WTC11 (cell line): ENCODE data around the gene VTI1A.

Experiments
- ATF3 ChIP-seq: sonication (generic); formaldehyde crosslinking; conservative IDR thresholded peaks from 2 replicates; pipeline ENCODE4 v1.8.1; 2022; ENCODE audit warnings: mild to moderate bottlenecking, missing genetic modification reagents
- CREB1 ChIP-seq: sonication (generic); formaldehyde crosslinking; IDR thresholded peaks from 2 replicates; pipeline ENCODE4 v1.8.0; 2023; ENCODE audit warnings: mild to moderate bottlenecking, missing genetic modification reagents
- ETV6 ChIP-seq: sonication (generic); formaldehyde crosslinking; IDR thresholded peaks from 2 replicates; pipeline ENCODE4 v1.8.1; 2022; ENCODE audit warnings: mild to moderate bottlenecking, missing genetic modification reagents
- MXD4 ChIP-seq: fragments of 250-450 bp; sonication (Bioruptor Pico); IDR thresholded peaks from 2 replicates; pipeline ENCODE4 v1.8.0; 2021; ENCODE audit warnings: mild to moderate bottlenecking, moderate library complexity, borderline replicate concordance
- NR3C1 ChIP-seq: sonication (generic); formaldehyde crosslinking; conservative IDR thresholded peaks from 2 replicates; pipeline ENCODE4 v1.8.1; 2023; ENCODE audit warnings: low read depth, mild to moderate bottlenecking, missing genetic modification reagents
- ZBTB43 ChIP-seq: sonication (generic); formaldehyde crosslinking; IDR thresholded peaks from 2 replicates; pipeline ENCODE4 v1.8.1; 2023; ENCODE audit warnings: mild to moderate bottlenecking, missing genetic modification reagents
- TF ChIP-seq, protein P1 (sequence below): fragments of 200-600 bp; IDR thresholded peaks from 2 replicates; pipeline ENCODE4 v1.8.0; 2022; ENCODE audit warnings: antibody characterized with exemption
- TF ChIP-seq, protein P2 (sequence below): sonication (generic); formaldehyde crosslinking; IDR thresholded peaks from 2 replicates; pipeline ENCODE4 v1.8.0; 2022; ENCODE audit warnings: mild to moderate bottlenecking, missing genetic modification reagents

- TF ChIP-seq, protein P1, sequence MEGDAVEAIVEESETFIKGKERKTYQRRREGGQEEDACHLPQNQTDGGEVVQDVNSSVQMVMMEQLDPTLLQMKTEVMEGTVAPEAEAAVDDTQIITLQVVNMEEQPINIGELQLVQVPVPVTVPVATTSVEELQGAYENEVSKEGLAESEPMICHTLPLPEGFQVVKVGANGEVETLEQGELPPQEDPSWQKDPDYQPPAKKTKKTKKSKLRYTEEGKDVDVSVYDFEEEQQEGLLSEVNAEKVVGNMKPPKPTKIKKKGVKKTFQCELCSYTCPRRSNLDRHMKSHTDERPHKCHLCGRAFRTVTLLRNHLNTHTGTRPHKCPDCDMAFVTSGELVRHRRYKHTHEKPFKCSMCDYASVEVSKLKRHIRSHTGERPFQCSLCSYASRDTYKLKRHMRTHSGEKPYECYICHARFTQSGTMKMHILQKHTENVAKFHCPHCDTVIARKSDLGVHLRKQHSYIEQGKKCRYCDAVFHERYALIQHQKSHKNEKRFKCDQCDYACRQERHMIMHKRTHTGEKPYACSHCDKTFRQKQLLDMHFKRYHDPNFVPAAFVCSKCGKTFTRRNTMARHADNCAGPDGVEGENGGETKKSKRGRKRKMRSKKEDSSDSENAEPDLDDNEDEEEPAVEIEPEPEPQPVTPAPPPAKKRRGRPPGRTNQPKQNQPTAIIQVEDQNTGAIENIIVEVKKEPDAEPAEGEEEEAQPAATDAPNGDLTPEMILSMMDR = no peak
- TF ChIP-seq CREB1 (CRISPR knock-in tag) = no peak
- TF ChIP-seq MXD4 = no peak
- no peak for TF ChIP-seq ZBTB43 (CRISPR knock-in tag)
- no peak for TF ChIP-seq NR3C1 (CRISPR knock-in tag)
- TF ChIP-seq, protein P2, sequence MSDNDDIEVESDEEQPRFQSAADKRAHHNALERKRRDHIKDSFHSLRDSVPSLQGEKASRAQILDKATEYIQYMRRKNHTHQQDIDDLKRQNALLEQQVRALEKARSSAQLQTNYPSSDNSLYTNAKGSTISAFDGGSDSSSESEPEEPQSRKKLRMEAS = no peak
- TF ChIP-seq ETV6 (CRISPR knock-in tag) = no peak
- TF ChIP-seq ATF3 (CRISPR knock-in tag) = no peak
Measured at GRCh38 chr10:112785089-112785488, 338.1 kb downstream of the VTI1A start.
